ENCODE data around the gene MROH2B.

Gene MROH2B

GRCh38 chr5:41012318-41012717 is 58.8 kb downstream of the MROH2B start:
- no peak for DNase-seq

- no peak for DNase-seq
Observed at GRCh38 chr5:41010572-41010971, 60.6 kb downstream of the MROH2B start.

GRCh38 chr5:41009232-41009631 is 61.9 kb downstream of the MROH2B start:
- peak; percentile 35 for DNase-seq

- DNase-seq, result no peak
Observed at GRCh38 chr5:41004931-41005330, 66.2 kb downstream of the MROH2B start.

- no peak for DNase-seq
Observed at GRCh38 chr5:41003670-41004376, 67.3 kb downstream of the MROH2B start.

GRCh38 chr5:40999966-41000365 is 71.2 kb downstream of the MROH2B start:
- DNase-seq, result no peak

- DNase-seq, result no peak
Observed at GRCh38 chr5:40999142-40999541, 72.0 kb downstream of the MROH2B start.

GRCh38 chr5:40995801-40996586 is 75.1 kb downstream of the MROH2B start:
- DNase-seq, result no peak

- no peak for DNase-seq
Observed at GRCh38 chr5:40991981-40992559, 79.1 kb downstream of the MROH2B start.

- no peak for DNase-seq
Observed at GRCh38 chr5:40991168-40991980, 79.8 kb downstream of the MROH2B start.

- no peak for DNase-seq
Observed at GRCh38 chr5:40988746-40989510, 82.2 kb downstream of the MROH2B start.

GRCh38 chr5:40987349-40987748 is 83.8 kb downstream of the MROH2B start:
- DNase-seq, result no peak

GRCh38 chr5:40986666-40987065 is 84.5 kb downstream of the MROH2B start:
- DNase-seq, result no peak

GRCh38 chr5:40985501-40985900 is 85.6 kb downstream of the MROH2B start:
- DNase-seq, result no peak

- no peak for DNase-seq
Observed at GRCh38 chr5:40984884-40985283, 86.3 kb downstream of the MROH2B start.

- DNase-seq, result no peak
Observed at GRCh38 chr5:40983781-40984180, 87.4 kb downstream of the MROH2B start.

GRCh38 chr5:40981420-40981819 is 89.7 kb downstream of the MROH2B start:
- no peak for DNase-seq

GRCh38 chr5:40976836-40977235 is 94.3 kb downstream of the MROH2B start:
- no peak for DNase-seq

- DNase-seq, result no peak
Observed at GRCh38 chr5:40976041-40976440, 95.1 kb downstream of the MROH2B start.

GRCh38 chr5:40973364-40974004 is 97.7 kb downstream of the MROH2B start:
- DNase-seq, result no peak

- DNase-seq, result no peak
Observed at GRCh38 chr5:40972434-40972833, 98.7 kb downstream of the MROH2B start.
